AG04449 (cell line): ENCODE results near the gene KIAA1958.
A peak's percentile ranks its signal among the peaks of the same experiment; 100 is the strongest.

ENCODE experiments used
- CTCF ChIA-PET: fragments of 350-600 bp; formaldehyde crosslinking; extraction: SDS; loops from one replicate; lab custom pipeline; 2021; ENCODE audit warnings: antibody characterized with exemption; lab: Yijun Ruan, JAX
- POLR2A ChIA-PET: fragments of 400-600, 350-600 bp; formaldehyde crosslinking; extraction: SDS; loops from one replicate; lab custom pipeline; 2020; ENCODE audit warnings: antibody characterized with exemption, inconsistent platforms; lab: Yijun Ruan, JAX
- DNase-seq: peaks from one replicate; pipeline ENCODE4 v3.0.0-alpha.2; 2010; ENCODE audit warnings: low read depth, low spot score
- H3K4me3 ChIP-seq: 2 replicates; pipeline ENCODE4 v1.5.1; 2011; ENCODE audit warnings: low read depth, mild to moderate bottlenecking, control low read depth, low read length
- TF ChIP-seq, protein P1 (sequence below): IDR thresholded peaks from one replicate; pipeline ENCODE4 v1.5.1; 2011; ENCODE audit warnings: mild to moderate bottlenecking, moderate library complexity, low read length, control low read depth, inconsistent platforms; ENCODE audit not compliant: insufficient read depth; ENCODE audit errors: missing control alignments

Gene KIAA1958

DNA sequence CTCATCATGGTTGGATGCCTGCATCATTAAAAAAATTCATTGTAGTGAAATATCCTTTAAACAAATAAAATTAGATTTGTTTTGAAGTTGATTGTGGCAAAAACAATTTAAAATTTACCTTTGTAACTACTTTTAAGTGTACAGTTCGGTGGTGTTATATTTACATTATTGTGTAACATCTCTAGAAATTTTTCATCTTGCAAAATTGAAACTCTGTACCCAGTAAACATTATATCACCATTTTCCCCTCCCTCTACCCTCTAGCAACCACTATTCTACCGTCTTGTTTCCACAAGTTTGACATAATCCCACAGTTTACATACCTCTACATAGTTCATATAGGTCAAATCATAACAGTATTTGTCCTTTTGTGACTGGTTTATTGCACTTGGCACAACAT is 2.0 kb upstream of the KIAA1958 start:
- POLR2A ChIA-PET, result no interaction called here
- H3K4me3 ChIP-seq, result no peak overlapping the region
- TF ChIP-seq, protein P1, sequence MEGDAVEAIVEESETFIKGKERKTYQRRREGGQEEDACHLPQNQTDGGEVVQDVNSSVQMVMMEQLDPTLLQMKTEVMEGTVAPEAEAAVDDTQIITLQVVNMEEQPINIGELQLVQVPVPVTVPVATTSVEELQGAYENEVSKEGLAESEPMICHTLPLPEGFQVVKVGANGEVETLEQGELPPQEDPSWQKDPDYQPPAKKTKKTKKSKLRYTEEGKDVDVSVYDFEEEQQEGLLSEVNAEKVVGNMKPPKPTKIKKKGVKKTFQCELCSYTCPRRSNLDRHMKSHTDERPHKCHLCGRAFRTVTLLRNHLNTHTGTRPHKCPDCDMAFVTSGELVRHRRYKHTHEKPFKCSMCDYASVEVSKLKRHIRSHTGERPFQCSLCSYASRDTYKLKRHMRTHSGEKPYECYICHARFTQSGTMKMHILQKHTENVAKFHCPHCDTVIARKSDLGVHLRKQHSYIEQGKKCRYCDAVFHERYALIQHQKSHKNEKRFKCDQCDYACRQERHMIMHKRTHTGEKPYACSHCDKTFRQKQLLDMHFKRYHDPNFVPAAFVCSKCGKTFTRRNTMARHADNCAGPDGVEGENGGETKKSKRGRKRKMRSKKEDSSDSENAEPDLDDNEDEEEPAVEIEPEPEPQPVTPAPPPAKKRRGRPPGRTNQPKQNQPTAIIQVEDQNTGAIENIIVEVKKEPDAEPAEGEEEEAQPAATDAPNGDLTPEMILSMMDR, result no peak
- CTCF ChIA-PET, result interaction anchor here (1.2 to 1.8 kb wide), 3 partner anchors 42 to 227 kb away, joined by 3 to 5 read pairs (median 4); no protein-coding TSS in a partner anchor
- no peak for DNase-seq

DNA sequence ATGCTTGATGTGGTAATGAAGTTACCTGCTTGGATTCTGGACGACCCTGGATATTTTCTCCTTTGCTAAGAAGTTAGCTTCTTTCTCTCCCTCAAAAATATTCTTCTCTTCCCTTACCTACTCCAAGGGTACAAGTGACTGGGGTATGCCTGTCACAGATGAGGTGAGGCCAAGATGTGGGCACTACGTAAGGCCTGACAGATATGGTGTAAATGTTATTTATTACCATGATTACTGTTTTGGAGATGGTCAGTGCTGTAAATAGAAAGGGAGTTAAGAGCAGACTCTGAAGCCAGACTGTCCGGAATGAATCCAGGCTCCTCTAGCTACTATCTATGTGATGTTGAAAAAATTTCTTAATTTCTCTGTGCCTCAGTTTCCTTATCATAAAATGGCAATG is 1.1 kb upstream of the KIAA1958 start:
- no peak for DNase-seq
- no peak overlapping the region for H3K4me3 ChIP-seq
- CTCF ChIA-PET, result interaction anchor here (1.6 kb wide), 1 partner anchor 17 kb away, joined by 5 read pairs; no protein-coding TSS in a partner anchor
- POLR2A ChIA-PET, result interaction anchor here (1.0 kb wide), 1 partner anchor 105 kb away, joined by 6 read pairs; the partner anchor contains the start of gene HSDL2
- TF ChIP-seq, protein P1, result no peak

DNA sequence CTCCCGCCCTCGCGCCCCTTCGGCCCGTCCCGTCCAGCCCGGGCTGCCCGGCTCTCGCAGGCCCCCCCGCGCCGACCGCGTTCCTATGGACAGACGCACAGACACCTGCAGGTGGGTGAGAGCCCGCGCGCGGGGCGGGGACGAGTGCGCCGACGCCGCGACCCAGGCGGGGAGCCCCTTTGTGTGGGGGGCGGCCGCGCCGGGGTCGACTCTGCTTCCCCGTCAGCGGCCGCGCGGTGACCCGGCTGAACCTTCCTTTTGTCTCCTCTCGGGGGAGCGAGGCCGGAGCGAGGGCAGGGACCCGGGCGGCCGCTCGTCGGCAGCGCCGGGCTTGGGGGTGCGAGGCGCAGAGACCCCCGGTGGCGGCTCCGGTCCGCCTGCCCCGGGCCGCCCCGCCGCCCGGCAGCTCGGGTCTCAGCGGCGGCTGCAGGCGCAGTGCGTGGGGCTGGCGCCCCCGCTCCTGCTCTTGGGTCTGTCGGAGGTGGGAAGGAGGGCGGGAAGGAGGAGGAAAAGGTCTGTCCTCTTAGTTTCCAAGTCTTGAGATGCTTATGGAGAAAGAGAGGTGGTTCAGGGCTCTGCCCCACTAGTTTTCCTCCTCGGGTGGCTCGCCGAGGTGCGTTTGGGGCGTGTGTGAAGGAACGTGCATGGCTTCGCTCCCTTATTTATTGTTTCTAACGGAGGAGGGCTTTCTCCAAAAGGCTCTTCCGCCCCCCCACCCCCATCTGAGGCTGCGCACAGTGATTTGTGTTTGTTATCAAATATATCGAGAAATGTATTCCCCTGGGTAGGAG is 576 bp downstream of the KIAA1958 start:
- DNase-seq, result no peak
- CTCF ChIA-PET, result interaction anchor here (1.0 kb wide), 1 partner anchor 217 kb away, joined by 5 read pairs; no protein-coding TSS in a partner anchor
- TF ChIP-seq, protein P1, result no peak
- POLR2A ChIA-PET, result interaction anchor here (0.5 to 1.0 kb wide), 2 partner anchors 17 to 194 kb away, joined by 3 to 4 read pairs; no protein-coding TSS in a partner anchor
- H3K4me3 ChIP-seq, result peak overlapping the region; percentile 88

DNA sequence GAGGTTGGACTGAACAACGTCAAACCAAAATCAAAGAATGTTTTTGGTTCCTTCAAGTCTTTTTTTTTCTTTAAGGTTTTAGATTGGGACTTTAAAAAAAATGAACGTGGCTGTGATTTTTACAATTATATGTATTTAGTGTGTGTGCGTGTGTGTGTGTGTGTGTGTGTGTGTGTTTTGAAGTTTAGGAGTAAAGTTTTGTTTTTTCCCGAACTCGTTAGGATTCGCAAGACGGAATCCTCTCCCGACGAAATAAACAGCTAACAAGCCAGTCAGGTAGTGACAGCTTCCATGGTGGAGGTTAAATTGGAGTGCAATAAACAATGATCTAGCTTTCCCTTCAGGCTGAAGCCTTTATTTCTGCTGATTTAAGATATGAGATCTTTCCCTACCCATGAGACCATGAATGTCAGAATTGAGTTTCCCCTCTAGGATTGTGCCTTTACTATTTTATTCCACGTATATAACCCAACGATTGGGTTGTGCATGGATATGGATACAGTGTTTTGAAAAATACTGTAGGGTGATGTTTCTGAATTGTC is 1.2 kb downstream of the KIAA1958 start:
- ChIA-PET POLR2A (no interaction called here), CTCF (interaction anchor here (1.0 kb wide), 1 partner anchor 216 kb away, joined by 5 read pairs; no protein-coding TSS in a partner anchor)
- peak overlapping the region; percentile 88 for H3K4me3 ChIP-seq
- no peak for DNase-seq
- TF ChIP-seq, protein P1, result no peak

DNA sequence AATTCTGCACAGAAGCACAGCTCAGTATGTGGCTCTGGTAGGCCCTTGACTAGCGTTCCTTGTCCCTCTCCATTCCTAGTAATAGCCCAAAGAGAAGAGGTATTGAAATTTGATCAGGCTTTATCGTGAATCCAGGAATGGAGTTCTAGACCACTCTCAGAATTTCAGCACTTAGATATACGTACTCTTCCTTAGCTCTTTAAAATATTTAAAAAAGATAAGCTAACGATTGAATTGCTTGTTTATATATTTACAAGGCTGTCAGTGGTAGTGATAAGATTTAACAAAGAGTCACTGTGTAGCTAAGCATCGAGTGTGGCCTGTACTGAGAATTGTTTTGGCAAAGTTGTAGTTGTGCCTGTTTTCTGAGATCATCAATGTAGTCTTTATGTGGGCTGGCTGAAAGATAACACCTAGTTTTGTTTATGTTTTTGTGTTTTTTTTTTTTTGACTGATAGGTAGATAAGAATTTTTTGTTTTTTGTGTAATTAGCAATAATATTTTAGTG is 2.5 kb downstream of the KIAA1958 start:
- no peak overlapping the region for H3K4me3 ChIP-seq
- ChIA-PET CTCF (interaction anchor here (1.1 kb wide), 1 partner anchor 19 kb away, joined by 3 read pairs; no protein-coding TSS in a partner anchor), POLR2A (no interaction called here)
- no peak for DNase-seq
- TF ChIP-seq, protein P1, result no peak
